ENCODE measurements around the gene ASXL3. TPM values are rescaled to one million over a fixed set of nuclear protein-coding genes. Genes with fewer than 3 reads are reported as not detected.

ASXL3 gene
- polyA plus RNA-seq, 1 donor, result 5.3 TPM

- DNase-seq (ENCODE audit: low read depth), result no peak
These were observed 82.8 kb downstream of the ASXL3 start for GRCh38 chr18:33660696-33661310.

GRCh38 chr18:33664241-33664874, 86.3 kb downstream of the ASXL3 start:
- DNase-seq (ENCODE audit: low read depth), result no peak

GRCh38 chr18:33665187-33665586, 87.2 kb downstream of the ASXL3 start:
- no peak for DNase-seq (ENCODE audit: low read depth)

- DNase-seq (ENCODE audit: low read depth), result no peak
These were observed 87.6 kb downstream of the ASXL3 start for GRCh38 chr18:33665641-33666040.

- DNase-seq (ENCODE audit: low read depth), result no peak
These were observed 88.9 kb downstream of the ASXL3 start for GRCh38 chr18:33666915-33667314.

- no peak for DNase-seq (ENCODE audit: low read depth)
These were observed 91.6 kb downstream of the ASXL3 start for GRCh38 chr18:33669589-33669988.

- DNase-seq (ENCODE audit: low read depth), result no peak
These were observed 92.0 kb downstream of the ASXL3 start for GRCh38 chr18:33670029-33670428.

GRCh38 chr18:33673689-33674088, 95.7 kb downstream of the ASXL3 start:
- no peak for DNase-seq (ENCODE audit: low read depth)

- no peak for DNase-seq (ENCODE audit: low read depth)
These were observed 98.6 kb downstream of the ASXL3 start for GRCh38 chr18:33676593-33676992.

GRCh38 chr18:33677891-33678290, 99.9 kb downstream of the ASXL3 start:
- DNase-seq (ENCODE audit: low read depth), result no peak

GRCh38 chr18:33682436-33682835, 104.4 kb downstream of the ASXL3 start:
- DNase-seq (ENCODE audit: low read depth), result no peak

GRCh38 chr18:33694593-33694992, 116.6 kb downstream of the ASXL3 start:
- DNase-seq (ENCODE audit: low read depth), result no peak

GRCh38 chr18:33696332-33697162, 118.5 kb downstream of the ASXL3 start:
- no peak for DNase-seq (ENCODE audit: low read depth)

GRCh38 chr18:33697498-33697897, 119.5 kb downstream of the ASXL3 start:
- DNase-seq (ENCODE audit: low read depth), result no peak

GRCh38 chr18:33699372-33699771, 121.4 kb downstream of the ASXL3 start:
- DNase-seq (ENCODE audit: low read depth), result no peak

- DNase-seq (ENCODE audit: low read depth), result no peak
These were observed 122.5 kb downstream of the ASXL3 start for GRCh38 chr18:33700513-33700976.

- DNase-seq (ENCODE audit: low read depth), result no peak
These were observed 124.6 kb downstream of the ASXL3 start for GRCh38 chr18:33702625-33703024.

- DNase-seq (ENCODE audit: low read depth), result no peak
These were observed 128.4 kb downstream of the ASXL3 start for GRCh38 chr18:33706391-33706790.

GRCh38 chr18:33708876-33709275, 130.9 kb downstream of the ASXL3 start:
- DNase-seq (ENCODE audit: low read depth), result no peak

- no peak for DNase-seq (ENCODE audit: low read depth)
These were observed 132.2 kb downstream of the ASXL3 start for GRCh38 chr18:33710269-33710668.

GRCh38 chr18:33711514-33711913, 133.5 kb downstream of the ASXL3 start:
- DNase-seq (ENCODE audit: low read depth), result no peak

- no peak for DNase-seq (ENCODE audit: low read depth)
These were observed 134.7 kb downstream of the ASXL3 start for GRCh38 chr18:33712719-33713118.

Data from forelimb muscle (tissue), 1 donor.